ENCODE measurements around the gene PRR20G.

DNA sequence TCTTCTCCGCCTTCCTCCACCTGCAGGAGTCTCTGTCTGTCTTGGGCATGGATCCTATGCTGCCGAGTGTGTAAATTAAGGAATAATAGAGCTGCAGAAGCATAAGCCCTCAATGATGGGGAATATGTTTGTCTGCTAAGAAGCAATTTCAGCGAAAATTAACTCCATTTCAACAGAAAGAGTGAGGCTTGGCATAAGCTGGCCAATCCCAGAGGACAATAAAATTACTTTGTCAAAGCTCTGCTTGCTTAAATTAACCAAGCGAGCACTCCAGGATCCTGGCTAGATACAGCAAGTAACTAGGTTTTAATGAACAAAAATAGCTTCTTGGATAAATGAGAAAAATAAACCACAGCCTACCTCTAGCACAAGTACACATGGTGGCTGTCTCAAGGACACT is 33.5 kb upstream of the PRR20G start:
- TF ChIP-seq, protein P1, sequence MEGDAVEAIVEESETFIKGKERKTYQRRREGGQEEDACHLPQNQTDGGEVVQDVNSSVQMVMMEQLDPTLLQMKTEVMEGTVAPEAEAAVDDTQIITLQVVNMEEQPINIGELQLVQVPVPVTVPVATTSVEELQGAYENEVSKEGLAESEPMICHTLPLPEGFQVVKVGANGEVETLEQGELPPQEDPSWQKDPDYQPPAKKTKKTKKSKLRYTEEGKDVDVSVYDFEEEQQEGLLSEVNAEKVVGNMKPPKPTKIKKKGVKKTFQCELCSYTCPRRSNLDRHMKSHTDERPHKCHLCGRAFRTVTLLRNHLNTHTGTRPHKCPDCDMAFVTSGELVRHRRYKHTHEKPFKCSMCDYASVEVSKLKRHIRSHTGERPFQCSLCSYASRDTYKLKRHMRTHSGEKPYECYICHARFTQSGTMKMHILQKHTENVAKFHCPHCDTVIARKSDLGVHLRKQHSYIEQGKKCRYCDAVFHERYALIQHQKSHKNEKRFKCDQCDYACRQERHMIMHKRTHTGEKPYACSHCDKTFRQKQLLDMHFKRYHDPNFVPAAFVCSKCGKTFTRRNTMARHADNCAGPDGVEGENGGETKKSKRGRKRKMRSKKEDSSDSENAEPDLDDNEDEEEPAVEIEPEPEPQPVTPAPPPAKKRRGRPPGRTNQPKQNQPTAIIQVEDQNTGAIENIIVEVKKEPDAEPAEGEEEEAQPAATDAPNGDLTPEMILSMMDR (conservative IDR thresholded peaks at IDR 0.05; ENCODE audit: low read depth in 2 of 2): no peak
- TF ChIP-seq POLR2AphosphoS5 (IDR thresholded peaks at IDR 0.05; ENCODE audit: low read depth): no peak
- TF ChIP-seq, protein P2, sequence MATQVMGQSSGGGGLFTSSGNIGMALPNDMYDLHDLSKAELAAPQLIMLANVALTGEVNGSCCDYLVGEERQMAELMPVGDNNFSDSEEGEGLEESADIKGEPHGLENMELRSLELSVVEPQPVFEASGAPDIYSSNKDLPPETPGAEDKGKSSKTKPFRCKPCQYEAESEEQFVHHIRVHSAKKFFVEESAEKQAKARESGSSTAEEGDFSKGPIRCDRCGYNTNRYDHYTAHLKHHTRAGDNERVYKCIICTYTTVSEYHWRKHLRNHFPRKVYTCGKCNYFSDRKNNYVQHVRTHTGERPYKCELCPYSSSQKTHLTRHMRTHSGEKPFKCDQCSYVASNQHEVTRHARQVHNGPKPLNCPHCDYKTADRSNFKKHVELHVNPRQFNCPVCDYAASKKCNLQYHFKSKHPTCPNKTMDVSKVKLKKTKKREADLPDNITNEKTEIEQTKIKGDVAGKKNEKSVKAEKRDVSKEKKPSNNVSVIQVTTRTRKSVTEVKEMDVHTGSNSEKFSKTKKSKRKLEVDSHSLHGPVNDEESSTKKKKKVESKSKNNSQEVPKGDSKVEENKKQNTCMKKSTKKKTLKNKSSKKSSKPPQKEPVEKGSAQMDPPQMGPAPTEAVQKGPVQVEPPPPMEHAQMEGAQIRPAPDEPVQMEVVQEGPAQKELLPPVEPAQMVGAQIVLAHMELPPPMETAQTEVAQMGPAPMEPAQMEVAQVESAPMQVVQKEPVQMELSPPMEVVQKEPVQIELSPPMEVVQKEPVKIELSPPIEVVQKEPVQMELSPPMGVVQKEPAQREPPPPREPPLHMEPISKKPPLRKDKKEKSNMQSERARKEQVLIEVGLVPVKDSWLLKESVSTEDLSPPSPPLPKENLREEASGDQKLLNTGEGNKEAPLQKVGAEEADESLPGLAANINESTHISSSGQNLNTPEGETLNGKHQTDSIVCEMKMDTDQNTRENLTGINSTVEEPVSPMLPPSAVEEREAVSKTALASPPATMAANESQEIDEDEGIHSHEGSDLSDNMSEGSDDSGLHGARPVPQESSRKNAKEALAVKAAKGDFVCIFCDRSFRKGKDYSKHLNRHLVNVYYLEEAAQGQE (IDR thresholded peaks at IDR 0.05; ENCODE audit: unreplicated experiment): no peak
- TF ChIP-seq NANOG (IDR thresholded peaks at IDR 0.05; ENCODE audit: borderline replicate concordance): no peak
- TF ChIP-seq, protein P3, sequence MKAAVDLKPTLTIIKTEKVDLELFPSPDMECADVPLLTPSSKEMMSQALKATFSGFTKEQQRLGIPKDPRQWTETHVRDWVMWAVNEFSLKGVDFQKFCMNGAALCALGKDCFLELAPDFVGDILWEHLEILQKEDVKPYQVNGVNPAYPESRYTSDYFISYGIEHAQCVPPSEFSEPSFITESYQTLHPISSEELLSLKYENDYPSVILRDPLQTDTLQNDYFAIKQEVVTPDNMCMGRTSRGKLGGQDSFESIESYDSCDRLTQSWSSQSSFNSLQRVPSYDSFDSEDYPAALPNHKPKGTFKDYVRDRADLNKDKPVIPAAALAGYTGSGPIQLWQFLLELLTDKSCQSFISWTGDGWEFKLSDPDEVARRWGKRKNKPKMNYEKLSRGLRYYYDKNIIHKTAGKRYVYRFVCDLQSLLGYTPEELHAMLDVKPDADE (IDR thresholded peaks at IDR 0.05): no peak
- TF ChIP-seq EZH2phosphoT487 (IDR thresholded peaks at IDR 0.05; ENCODE audit: unreplicated experiment): no peak
- TF ChIP-seq EZH2 (IDR thresholded peaks at IDR 0.05; ENCODE audit: low read depth, unreplicated experiment): no peak
- TF ChIP-seq CREB1 (CRISPR knock-in tag; IDR thresholded peaks at IDR 0.05; ENCODE audit: low read depth): no peak
- TF ChIP-seq STAT1 (IDR thresholded peaks at IDR 0.05; ENCODE audit: unreplicated experiment): no peak
- no peak for TF ChIP-seq ZNF114 (CRISPR knock-in tag; IDR thresholded peaks at IDR 0.05)
- no peak for TF ChIP-seq JUNB (IDR thresholded peaks at IDR 0.05; ENCODE audit: unreplicated experiment)
- no peak for TF ChIP-seq ZNF331 (CRISPR knock-in tag; IDR thresholded peaks at IDR 0.05; ENCODE audit: low read depth)

Data from GM23338 (cell line).